ENCODE data around the gene SNAPC5. TPM values are rescaled to one million over a fixed set of nuclear protein-coding genes. Genes with fewer than 3 reads are reported as not detected.

SNAPC5 gene
- 10 to 100 TPM; 39.6 to 58.8 (median 50.8) TPM for total RNA-seq

DNA sequence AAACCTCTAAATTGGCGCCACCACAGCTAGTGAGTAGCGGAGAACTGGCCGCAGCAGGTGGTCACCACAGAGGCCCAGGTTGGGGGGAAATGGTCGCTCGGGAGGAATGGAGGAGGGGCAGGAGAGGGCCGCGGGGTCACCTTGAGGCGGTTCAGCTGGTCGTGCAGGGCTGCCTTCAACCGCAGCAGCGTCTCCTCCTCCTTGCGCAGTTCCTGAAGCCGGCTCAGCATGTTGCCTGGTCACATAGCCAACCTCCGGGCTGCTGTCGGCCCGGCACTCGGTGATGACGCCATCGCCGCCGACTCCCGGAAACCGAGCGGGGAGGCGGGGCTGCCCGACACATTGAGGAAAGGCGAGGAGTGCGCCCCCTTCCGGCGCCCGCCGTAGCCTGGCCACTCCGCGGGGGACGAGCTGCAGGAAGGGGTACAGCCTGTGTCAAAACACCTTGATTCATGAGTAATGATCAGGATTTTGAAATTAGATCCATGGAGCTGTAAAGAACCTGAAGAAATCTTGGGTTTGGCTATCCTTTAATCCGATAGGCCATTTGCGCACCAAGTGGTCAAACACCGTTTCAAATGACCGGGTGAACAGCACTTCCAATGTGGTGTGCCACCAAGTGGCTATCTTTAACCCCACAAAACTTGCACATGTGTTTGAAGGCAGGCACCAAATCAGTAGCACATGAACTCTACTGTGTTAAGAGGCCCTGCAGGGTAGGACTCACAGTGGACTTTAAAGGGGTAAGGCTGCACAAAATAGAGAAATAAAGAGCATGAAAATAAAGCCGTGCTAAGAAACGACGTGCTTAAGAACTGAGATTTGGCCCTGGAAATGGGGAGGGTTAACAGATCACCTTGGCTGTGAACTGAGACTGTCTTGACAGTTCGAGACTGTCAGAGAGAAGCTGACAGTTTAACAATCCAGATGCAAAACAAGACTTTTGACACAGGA, at the start of gene SNAPC5:
SNAPC5 (minus strand) TSS at position 261 of the 954 bp plus-strand sequence; CDS start at position 230, 31 bp downstream.
- H3K36me3 ChIP-seq: peaks cover 3 to 69% of the 10 kb centered on the region in 2 donors
- ATAC-seq: peak; percentile 95
- H3K27me3 ChIP-seq: no peaks in the 10 kb centered on the region
- TF ChIP-seq POLR2A (IDR thresholded peaks at IDR 0.05): peak; percentile 63 to 75
- peak; percentile 96 to 99 (median 98) for TF ChIP-seq CTCF (IDR thresholded peaks at IDR 0.05 in 4 of 5, conservative IDR thresholded peaks at IDR 0.05 in 1 of 5)
- DNase-seq: peak; percentile 89 to 95
- H3K4me1 ChIP-seq: peaks cover 24 to 29% of the 10 kb centered on the region in 2 donors
- intact Hi-C loops (cut with DNase I; ENCODE audit: low total_unique reads) (loop anchor here (1.0 to 10.0 kb wide), 5 partner anchors 111 to 1313 kb away; partner anchors contain the start of genes CLPX, DIS3L, MAP2K1 and RAB11A), in situ Hi-C loops (cut with MboI; ENCODE audit: low sequenced_read_pairs in 4 of 4) (loop anchor here in 2 of 4 donors (5.0 to 10.0 kb wide), 2 partner anchors 110 to 113 kb away; partner anchors contain the start of gene MAP2K1 (in 2 of the 2))
- peak within 1 kb of the TSS; percentile 90 to 95 (median 92) for H3K27ac ChIP-seq
- no peaks in the 10 kb centered on the region for H3K9me3 ChIP-seq
- peak within 1 kb of the TSS; percentile 72 to 96 (median 88) for H3K4me3 ChIP-seq

GRCh38 chr15:66545255-66545654, 47.7 kb upstream of the SNAPC5 start:
- no peak for ATAC-seq
- in situ Hi-C loops (cut with MboI; ENCODE audit: low sequenced_read_pairs in 4 of 4) (no loop called here), intact Hi-C loops (cut with DNase I; ENCODE audit: low total_unique reads) (no loop called here)
- Histone ChIP-seq H3K27ac (no peak overlapping the region), H3K27me3 (no peaks in the 10 kb centered on the region), H3K9me3 (no peaks in the 10 kb centered on the region), H3K4me3 (no peak overlapping the region), H3K36me3 (no peaks in the 10 kb centered on the region), H3K4me1 (no peaks in the 10 kb centered on the region)
- no peak for DNase-seq
- no peak for TF ChIP-seq POLR2A (IDR thresholded peaks at IDR 0.05)
- TF ChIP-seq CTCF (IDR thresholded peaks at IDR 0.05 in 4 of 5, conservative IDR thresholded peaks at IDR 0.05 in 1 of 5): no peak

DNA sequence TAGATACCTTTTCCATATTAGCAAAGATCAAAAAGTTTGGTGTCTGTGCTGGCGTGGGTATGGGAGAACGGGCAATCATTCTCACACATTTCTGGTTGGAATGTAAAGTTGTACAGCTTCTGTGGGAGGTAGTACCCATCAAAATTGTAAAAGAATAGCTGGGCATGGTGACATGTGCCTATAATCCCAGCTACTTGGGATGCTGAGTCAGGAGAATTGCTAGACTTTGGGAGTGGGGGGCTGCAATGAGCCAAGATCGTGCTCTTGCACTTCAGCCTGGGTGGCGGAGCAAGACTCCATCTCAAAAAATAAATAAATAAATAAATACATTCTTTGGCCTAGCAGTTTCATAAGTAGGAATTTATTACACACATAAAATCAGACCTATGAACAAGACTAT, 45.3 kb upstream of the SNAPC5 start:
- no peak overlapping the region for H3K4me3 ChIP-seq

GRCh38 chr15:66535056-66535455, 37.5 kb upstream of the SNAPC5 start:
- intact Hi-C loops (cut with DNase I; ENCODE audit: low total_unique reads) (no loop called here), in situ Hi-C loops (cut with MboI; ENCODE audit: low sequenced_read_pairs in 4 of 4) (no loop called here)
- H3K4me1 ChIP-seq: no peaks in the 10 kb centered on the region
- no peak overlapping the region for H3K4me3 ChIP-seq
- no peaks in the 10 kb centered on the region for H3K36me3 ChIP-seq
- DNase-seq: no peak
- ATAC-seq: no peak
- H3K9me3 ChIP-seq: no peaks in the 10 kb centered on the region
- no peak overlapping the region for H3K27ac ChIP-seq
- no peaks in the 10 kb centered on the region for H3K27me3 ChIP-seq
- TF ChIP-seq CTCF (IDR thresholded peaks at IDR 0.05 in 4 of 5, conservative IDR thresholded peaks at IDR 0.05 in 1 of 5): no peak

More for the DNA sequence above, 45.3 kb upstream of the SNAPC5 start:
- H3K27me3 ChIP-seq: no peaks in the 10 kb centered on the region
- no peak for ATAC-seq
- in situ Hi-C loops (cut with MboI; ENCODE audit: low sequenced_read_pairs in 4 of 4): no loop called here
- no peaks in the 10 kb centered on the region for H3K4me1 ChIP-seq
- intact Hi-C loops (cut with DNase I; ENCODE audit: low total_unique reads): no loop called here
- no peaks in the 10 kb centered on the region for H3K36me3 ChIP-seq
- no peaks in the 10 kb centered on the region for H3K9me3 ChIP-seq
- H3K27ac ChIP-seq: no peak overlapping the region
- DNase-seq: no peak
- TF ChIP-seq CTCF (IDR thresholded peaks at IDR 0.05 in 4 of 5, conservative IDR thresholded peaks at IDR 0.05 in 1 of 5) (no peak), POLR2A (IDR thresholded peaks at IDR 0.05) (no peak)
